Endothelial cell of umbilical vein (primary cell): Measurements from ENCODE around the gene RMDN2. TPM values are rescaled to one million over a fixed set of nuclear protein-coding genes. Genes with fewer than 3 reads are reported as not detected.

ENCODE experiments used
- BruUV-seq: library from RNA; stranded (reverse); fragments of 400-500 nt; replicated peaks from 2 replicates; lab custom pipeline; 2021; lab: Mats Ljungman, UMichigan
- CTCF ChIA-PET: fragments of 300-600, 350-600 bp; sonication (Branson Sonifier 250); formaldehyde crosslinking; loops from one replicate; lab custom pipeline; 2021; ENCODE audit warnings: antibody characterized with exemption, inconsistent platforms; lab: Charles Lee
- POLR2A ChIA-PET: fragments of 300-600, 350-600 bp; sonication (Branson Sonifier 250); formaldehyde crosslinking; loops from one replicate; lab custom pipeline; 2021; ENCODE audit warnings: antibody characterized with exemption, inconsistent platforms; lab: Charles Lee
- DNase-seq: peaks from one replicate; pipeline ENCODE4 v3.0.0-alpha.2; 2011; ENCODE audit warnings: low read depth, low spot score
- FAIRE-seq: peaks from 2 replicates; lab custom pipeline; 2011; peaks lifted over from hg19 to GRCh38; lab: Jason Lieb, UNC
- H2AFZ ChIP-seq: 2 replicates; pipeline ENCODE4 v1.6.0; 2012; ENCODE audit warnings: low read depth, low read length, control low read depth, inconsistent platforms
- H3K27ac ChIP-seq: 2 replicates; pipeline ENCODE4 v1.5.1; 2011; ENCODE audit warnings: low read depth, mild to moderate bottlenecking, control low read depth, low read length, moderate library complexity; ENCODE audit not compliant: insufficient read depth
- H3K27me3 ChIP-seq, 2 experiments: 2 replicates each; pipeline versions ENCODE4 v1.6.0 to v1.6.1; 2011; ENCODE audit warnings: low read length in 2 of 2, mixed read lengths in 1 of 2; ENCODE audit not compliant: control insufficient read depth in 2 of 2, insufficient read depth in 2 of 2
- H3K36me3 ChIP-seq, 2 experiments: 2 replicates in 1 of 2; 3 replicates in 1 of 2; pipeline ENCODE4 v1.5.1; 2011; ENCODE audit warnings: low read length in 2 of 2, mild to moderate bottlenecking in 1 of 2, moderate library complexity in 1 of 2; ENCODE audit not compliant: control insufficient read depth in 2 of 2, insufficient read depth in 2 of 2; ENCODE audit errors: extremely low read depth in 1 of 2
- H3K4me1 ChIP-seq: 3 replicates; pipeline ENCODE4 v1.5.1; 2011; ENCODE audit warnings: mild to moderate bottlenecking, low read length; ENCODE audit not compliant: control insufficient read depth, insufficient read depth; ENCODE audit errors: extremely low read depth
- H3K4me2 ChIP-seq: 2 replicates; pipeline ENCODE4 v1.6.1; 2011; ENCODE audit warnings: low read length, control low read depth, mixed read lengths; ENCODE audit not compliant: insufficient read depth
- H3K4me3 ChIP-seq, 3 experiments: fragments of 200-600 bp in 1 of 3; sonication (generic), shearing (Covaris generic) in 1 of 3; replicated peaks in 1 of 3; 2 replicates each; pipeline ENCODE4 v1.5.1; 2011 to 2016; ENCODE audit warnings: control low read depth in 3 of 3, low read length in 3 of 3, mild to moderate bottlenecking in 2 of 3, inconsistent platforms in 1 of 3, low read depth in 1 of 3, moderate library complexity in 1 of 3; ENCODE audit not compliant: insufficient read depth in 1 of 3
- H3K79me2 ChIP-seq: 2 replicates; pipeline ENCODE4 v1.6.0; 2012; ENCODE audit warnings: low read length, inconsistent platforms; ENCODE audit not compliant: control insufficient read depth, insufficient read depth
- H3K9ac ChIP-seq: replicated peaks from 2 replicates; pipeline ENCODE3; 2011; ENCODE audit warnings: low read length, control low read depth; ENCODE audit not compliant: insufficient read depth; ENCODE audit errors: extremely low read depth
- H3K9me1 ChIP-seq: replicated peaks from 3 replicates; pipeline ENCODE4 v1.6.0; 2011; ENCODE audit warnings: mild to moderate bottlenecking, low read length; ENCODE audit not compliant: control insufficient read depth, insufficient read depth; ENCODE audit errors: extremely low read depth
- H3K9me3 ChIP-seq: replicated peaks from 2 replicates; pipeline ENCODE4 v1.5.1; 2012; ENCODE audit warnings: low read length, inconsistent platforms; ENCODE audit not compliant: control insufficient read depth, insufficient read depth
- H4K20me1 ChIP-seq: replicated peaks from 2 replicates; pipeline ENCODE3; 2011; ENCODE audit warnings: mild to moderate bottlenecking, low read length; ENCODE audit not compliant: control insufficient read depth, insufficient read depth; ENCODE audit errors: extremely low read depth
- EZH2 ChIP-seq: IDR thresholded peaks from 2 replicates; pipeline ENCODE4 v1.6.1; 2012; ENCODE audit warnings: borderline replicate concordance, low read depth, mild to moderate bottlenecking, moderate library complexity, low read length, inconsistent platforms; ENCODE audit not compliant: severe bottlenecking
- FOS ChIP-seq: IDR thresholded peaks from 2 replicates; pipeline ENCODE4 v1.6.1; 2011; ENCODE audit warnings: mild to moderate bottlenecking, low read length, moderate library complexity, borderline replicate concordance; ENCODE audit not compliant: insufficient read depth
- GATA2 ChIP-seq: IDR thresholded peaks from 2 replicates; pipeline ENCODE4 v1.7.0; 2011; ENCODE audit warnings: low read depth, mild to moderate bottlenecking, moderate library complexity, mixed read lengths, low read length; ENCODE audit not compliant: insufficient read length, insufficient read depth
- JUN ChIP-seq: IDR thresholded peaks from 2 replicates; pipeline ENCODE4 v1.6.1; 2011; ENCODE audit warnings: borderline replicate concordance, low read depth; ENCODE audit not compliant: insufficient read length, insufficient read depth
- MYC ChIP-seq: IDR thresholded peaks from one replicate; pipeline ENCODE4 v1.6.1; 2011; ENCODE audit warnings: mild to moderate bottlenecking, low read depth, low read length
- POLR2A ChIP-seq: IDR thresholded peaks from 2 replicates; pipeline ENCODE4 v1.6.1; 2012; ENCODE audit warnings: low read depth, mild to moderate bottlenecking, control low read depth, low read length
- POLR2AphosphoS5 ChIP-seq: IDR thresholded peaks from 2 replicates; pipeline ENCODE4 v1.6.1; 2012; ENCODE audit warnings: low read depth, mild to moderate bottlenecking, control low read depth, low read length, moderate library complexity; ENCODE audit not compliant: insufficient read depth
- dilution Hi-C: fragments of 300-500 bp; cut with MboI; formaldehyde crosslinking; loops from one replicate; pipeline ENCODE4 v1.15.0; 2019; ENCODE audit warnings: low sequenced_read_pairs; ENCODE audit not compliant: extremely low pct_ligation_motif_present
- intact Hi-C: fragments of 100-400 bp; cut with micrococcal nuclease; formaldehyde crosslinking; loops from one replicate; pipeline ENCODE4 v1.10.0; 2022
- polyA plus RNA-seq, 4 experiments: library from polyadenylated mRNA; depleted of rRNA in 3 of 4; stranded (reverse) in 3 of 4; unstranded in 1 of 4; fragments of >200 nt; gene quantifications; 2 replicates each; pipeline versions ENCODE4 v1.2.1 to v1.2.3, GENCODE V29; 2011 to 2012; ENCODE audit warnings: missing spikeins in 1 of 4
- total RNA-seq: library from RNA; stranded (reverse); gene quantifications from 2 replicates; pipeline ENCODE4 v1.2.3, GENCODE V29; 2021
- TF ChIP-seq, protein P1 (sequence below): IDR thresholded peaks from 2 replicates; pipeline ENCODE4 v1.6.1; 2011; ENCODE audit not compliant: insufficient read depth, insufficient read length
- TF ChIP-seq, protein P2 (sequence below), 2 donors: IDR thresholded peaks; 1 replicate in 1 of 2; 2 replicates in 1 of 2; pipeline ENCODE4 v1.5.1; 2011; ENCODE audit warnings: low read length in 2 of 2, mild to moderate bottlenecking in 2 of 2, moderate library complexity in 2 of 2, control low read depth in 1 of 2, inconsistent platforms in 1 of 2, low read depth in 1 of 2; ENCODE audit not compliant: insufficient read depth in 1 of 2; ENCODE audit errors: extremely low read depth in 1 of 2

The RMDN2 gene
- total and polyA plus RNA-seq, 2 donors (not counting 3 experiments of a cell fraction or from before 2014, with no cell fraction given): 0.97 to 2.8 TPM

DNA sequence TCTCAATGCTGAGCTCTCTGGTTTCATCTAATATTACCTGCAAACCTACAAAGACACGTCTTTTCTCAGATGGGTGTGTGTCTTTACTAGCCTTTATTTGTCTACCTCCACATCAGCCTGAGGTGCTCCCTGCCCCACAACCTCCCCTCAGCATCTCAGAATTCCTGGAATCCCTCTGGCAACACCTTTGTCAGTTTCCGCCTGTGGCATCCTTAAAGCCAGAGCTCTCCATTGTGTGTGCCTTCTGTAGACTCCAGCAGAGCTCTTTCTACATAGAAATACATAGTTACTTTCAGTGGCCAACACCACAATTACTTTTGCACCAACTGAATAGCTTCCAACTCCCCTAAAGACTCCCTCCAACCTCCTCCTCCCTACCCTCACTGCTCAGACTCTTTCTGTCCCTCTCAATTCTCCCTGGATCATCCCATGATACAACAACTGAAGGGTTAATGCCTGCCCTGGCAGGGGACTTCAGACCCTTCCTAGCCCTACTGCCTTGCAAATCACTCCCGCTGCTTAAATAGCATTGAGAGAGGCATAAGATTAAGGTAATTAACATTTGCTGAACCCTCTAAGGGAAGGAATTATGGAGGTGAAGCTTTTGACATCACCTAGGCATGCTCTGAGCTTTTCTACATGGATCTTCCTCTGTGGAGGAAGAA, 39.6 kb upstream of the RMDN2 start:
- Histone ChIP-seq H3K27me3 (peaks cover 4 to 6% of the 10 kb centered on the region in 2 experiments), H3K9me1 (no peaks in the 10 kb centered on the region), H3K27ac (no peak overlapping the region), H3K4me1 (no peaks in the 10 kb centered on the region), H3K9me3 (no peaks in the 10 kb centered on the region), H3K36me3 (no peaks in the 10 kb centered on the region), H3K4me3 (no peak overlapping the region), H4K20me1 (no peaks in the 10 kb centered on the region), H2AFZ (no peak overlapping the region), H3K4me2 (no peak overlapping the region), H3K9ac (no peak overlapping the region), H3K79me2 (no peaks in the 10 kb centered on the region)
- dilution Hi-C loops (no loop called here), intact Hi-C loops (no loop called here)
- ChIA-PET CTCF (interaction anchor here (1.0 to 4.8 kb wide), 5 partner anchors 8 to 490 kb away, joined by 3 to 40 read pairs (median 9); no protein-coding TSS in a partner anchor), POLR2A (no interaction called here)
- no peak for DNase-seq
- no TSS peak for BruUV-seq
- no peak for FAIRE-seq
- no peak for TF ChIP-seq MYC
- TF ChIP-seq, protein P1, sequence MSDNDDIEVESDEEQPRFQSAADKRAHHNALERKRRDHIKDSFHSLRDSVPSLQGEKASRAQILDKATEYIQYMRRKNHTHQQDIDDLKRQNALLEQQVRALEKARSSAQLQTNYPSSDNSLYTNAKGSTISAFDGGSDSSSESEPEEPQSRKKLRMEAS: no peak
- TF ChIP-seq POLR2AphosphoS5: no peak
- no peak for TF ChIP-seq GATA2
- TF ChIP-seq FOS: no peak
- no peak for TF ChIP-seq EZH2
- TF ChIP-seq, protein P2, sequence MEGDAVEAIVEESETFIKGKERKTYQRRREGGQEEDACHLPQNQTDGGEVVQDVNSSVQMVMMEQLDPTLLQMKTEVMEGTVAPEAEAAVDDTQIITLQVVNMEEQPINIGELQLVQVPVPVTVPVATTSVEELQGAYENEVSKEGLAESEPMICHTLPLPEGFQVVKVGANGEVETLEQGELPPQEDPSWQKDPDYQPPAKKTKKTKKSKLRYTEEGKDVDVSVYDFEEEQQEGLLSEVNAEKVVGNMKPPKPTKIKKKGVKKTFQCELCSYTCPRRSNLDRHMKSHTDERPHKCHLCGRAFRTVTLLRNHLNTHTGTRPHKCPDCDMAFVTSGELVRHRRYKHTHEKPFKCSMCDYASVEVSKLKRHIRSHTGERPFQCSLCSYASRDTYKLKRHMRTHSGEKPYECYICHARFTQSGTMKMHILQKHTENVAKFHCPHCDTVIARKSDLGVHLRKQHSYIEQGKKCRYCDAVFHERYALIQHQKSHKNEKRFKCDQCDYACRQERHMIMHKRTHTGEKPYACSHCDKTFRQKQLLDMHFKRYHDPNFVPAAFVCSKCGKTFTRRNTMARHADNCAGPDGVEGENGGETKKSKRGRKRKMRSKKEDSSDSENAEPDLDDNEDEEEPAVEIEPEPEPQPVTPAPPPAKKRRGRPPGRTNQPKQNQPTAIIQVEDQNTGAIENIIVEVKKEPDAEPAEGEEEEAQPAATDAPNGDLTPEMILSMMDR (IDR thresholded peaks at IDR 0.05; ENCODE audit: extremely low read depth in 1 of 2, insufficient read depth in 1 of 2, low read depth in 1 of 2, low read length in 2 of 2): no peak
- no peak for TF ChIP-seq JUN
- TF ChIP-seq POLR2A: no peak
